Right lobe of liver (tissue), 4 donors: ENCODE measurements around the gene HK1.

Experiments
- POLR2A ChIP-seq: fragments of 450-650 bp; IDR thresholded peaks from one replicate; pipeline ENCODE4 v1.6.1; 2017; ENCODE audit warnings: antibody characterized with exemption, mild to moderate bottlenecking
- TF ChIP-seq, protein P1 (sequence below), 4 donors: fragments of 200-600 bp in 3 of 4; fragments of 450-650 bp in 1 of 4; IDR thresholded peaks; one replicate each; pipeline versions ENCODE4 v1.5.1 to v1.8.0; 2016 to 2022; ENCODE audit warnings: antibody characterized with exemption in 4 of 4, mild to moderate bottlenecking in 2 of 4
- donor health status: DM: no; HTN: no; CAD: no.
- donor health status: DM: no; HTN: no; CAD: no.
- donor health status: DM: no; HTN: yes; CAD: no.

DNA sequence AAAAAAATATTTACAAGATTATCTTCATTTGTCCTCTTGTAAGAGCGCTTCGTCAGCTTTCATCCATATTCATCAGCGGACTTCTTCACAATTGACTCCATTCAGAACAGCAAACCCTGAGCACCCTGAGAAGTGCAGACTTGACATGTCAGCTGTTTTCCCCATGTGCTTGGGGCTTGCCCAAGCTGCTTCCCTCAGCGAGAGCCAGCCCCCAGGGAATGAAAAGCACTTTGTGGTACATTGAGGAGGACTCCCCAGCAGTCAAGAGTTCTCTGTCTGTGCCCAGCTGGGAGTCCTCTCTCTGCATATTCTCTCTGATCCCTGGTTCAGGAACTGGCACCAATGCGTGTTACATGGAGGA, 35.5 kb upstream of the HK1 start:
- TF ChIP-seq, protein P1, sequence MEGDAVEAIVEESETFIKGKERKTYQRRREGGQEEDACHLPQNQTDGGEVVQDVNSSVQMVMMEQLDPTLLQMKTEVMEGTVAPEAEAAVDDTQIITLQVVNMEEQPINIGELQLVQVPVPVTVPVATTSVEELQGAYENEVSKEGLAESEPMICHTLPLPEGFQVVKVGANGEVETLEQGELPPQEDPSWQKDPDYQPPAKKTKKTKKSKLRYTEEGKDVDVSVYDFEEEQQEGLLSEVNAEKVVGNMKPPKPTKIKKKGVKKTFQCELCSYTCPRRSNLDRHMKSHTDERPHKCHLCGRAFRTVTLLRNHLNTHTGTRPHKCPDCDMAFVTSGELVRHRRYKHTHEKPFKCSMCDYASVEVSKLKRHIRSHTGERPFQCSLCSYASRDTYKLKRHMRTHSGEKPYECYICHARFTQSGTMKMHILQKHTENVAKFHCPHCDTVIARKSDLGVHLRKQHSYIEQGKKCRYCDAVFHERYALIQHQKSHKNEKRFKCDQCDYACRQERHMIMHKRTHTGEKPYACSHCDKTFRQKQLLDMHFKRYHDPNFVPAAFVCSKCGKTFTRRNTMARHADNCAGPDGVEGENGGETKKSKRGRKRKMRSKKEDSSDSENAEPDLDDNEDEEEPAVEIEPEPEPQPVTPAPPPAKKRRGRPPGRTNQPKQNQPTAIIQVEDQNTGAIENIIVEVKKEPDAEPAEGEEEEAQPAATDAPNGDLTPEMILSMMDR (IDR thresholded peaks at IDR 0.05), result no peak
- TF ChIP-seq POLR2A, result no peak
